KMS-11 (cell line): ENCODE results near the gene CPNE5.

Experiments
- H2AFZ ChIP-seq: fragments of 200-600 bp; sonication (generic); 2 replicates; pipeline ENCODE4 v1.6.1; 2016; ENCODE audit warnings: antibody characterized with exemption, mixed run types, low read depth
- H3K27ac ChIP-seq: fragments of 200-600 bp; sonication (generic); 2 replicates; pipeline ENCODE4 v1.6.1; 2016; ENCODE audit warnings: mild to moderate bottlenecking, mixed run types
- H3K27me3 ChIP-seq: fragments of 200-600 bp; sonication (generic); 2 replicates; pipeline ENCODE4 v1.6.1; 2017; ENCODE audit warnings: mild to moderate bottlenecking, low read depth, mixed run types, moderate library complexity; ENCODE audit not compliant: insufficient read depth
- H3K36me3 ChIP-seq: fragments of 200-600 bp; sonication (generic); 2 replicates; pipeline ENCODE4 v1.6.1; 2017; ENCODE audit warnings: mild to moderate bottlenecking, mixed run types; ENCODE audit not compliant: insufficient read depth
- H3K4me1 ChIP-seq: fragments of 200-600 bp; sonication (generic); 2 replicates; pipeline ENCODE4 v1.6.1; 2016; ENCODE audit warnings: mild to moderate bottlenecking, low read depth, mixed run types; ENCODE audit not compliant: poor library complexity, severe bottlenecking
- H3K4me2 ChIP-seq: fragments of 200-600 bp; sonication (generic); 2 replicates; pipeline ENCODE4 v1.7.0; 2016; ENCODE audit warnings: mild to moderate bottlenecking, mixed run types
- H3K4me3 ChIP-seq: fragments of 200-600 bp; sonication (generic); IDR thresholded peaks from 2 replicates; pipeline ENCODE4 v1.6.1; 2017; ENCODE audit warnings: low read depth, low read length, mixed read lengths; ENCODE audit not compliant: insufficient read depth
- H3K79me2 ChIP-seq: fragments of 200-600 bp; sonication (generic); 2 replicates; pipeline ENCODE4 v1.6.1; 2016; ENCODE audit warnings: low read depth, mixed run types; ENCODE audit not compliant: insufficient read depth
- H3K9ac ChIP-seq: fragments of 200-600 bp; sonication (generic); 2 replicates; pipeline ENCODE4 v1.6.1; 2016; ENCODE audit warnings: mild to moderate bottlenecking, mixed run types
- H4K20me1 ChIP-seq: fragments of 200-600 bp; sonication (generic); 2 replicates; pipeline ENCODE4 v1.6.1; 2016; ENCODE audit warnings: mild to moderate bottlenecking, mixed run types; ENCODE audit not compliant: insufficient read depth
- CTCF ChIP-seq: fragments of 200-600 bp; sonication (generic); conservative IDR thresholded peaks from 2 replicates; pipeline ENCODE4 v1.6.1; 2017; ENCODE audit warnings: low read depth, mild to moderate bottlenecking, antibody characterized with exemption, low read length, moderate library complexity, mixed read lengths

CPNE5 gene

GRCh38 chr6:36779227-36779626 lies 60.0 kb downstream of the CPNE5 start:
- H4K20me1 ChIP-seq: no peaks in the 10 kb centered on the region
- no peak overlapping the region for H3K4me3 ChIP-seq
- no peak overlapping the region for H3K9ac ChIP-seq
- H3K27ac ChIP-seq: no peak overlapping the region
- no peaks in the 10 kb centered on the region for H3K79me2 ChIP-seq
- no peak overlapping the region for H2AFZ ChIP-seq
- H3K4me2 ChIP-seq: no peak overlapping the region
- H3K27me3 ChIP-seq: no peaks in the 10 kb centered on the region; the same call in 1 of the 2 replicates
- no peak for TF ChIP-seq CTCF
- no peaks in the 10 kb centered on the region for H3K36me3 ChIP-seq
- H3K4me1 ChIP-seq: no peaks in the 10 kb centered on the region

- no peak overlapping the region for H3K9ac ChIP-seq
- no peaks in the 10 kb centered on the region; the same call in 1 of the 2 replicates for H3K27me3 ChIP-seq
- no peak overlapping the region for H2AFZ ChIP-seq
- H3K4me2 ChIP-seq: no peak overlapping the region
- no peaks in the 10 kb centered on the region for H3K4me1 ChIP-seq
- H3K27ac ChIP-seq: no peak overlapping the region
- H3K4me3 ChIP-seq: no peak overlapping the region
- no peaks in the 10 kb centered on the region for H4K20me1 ChIP-seq
- H3K36me3 ChIP-seq: no peaks in the 10 kb centered on the region
- H3K79me2 ChIP-seq: no peaks in the 10 kb centered on the region
- no peak for TF ChIP-seq CTCF
Measured at GRCh38 chr6:36777801-36778200, 61.4 kb downstream of the CPNE5 start.

GRCh38 chr6:36776167-36776566 lies 63.1 kb downstream of the CPNE5 start:
- H4K20me1 ChIP-seq: no peaks in the 10 kb centered on the region
- no peaks in the 10 kb centered on the region for H3K36me3 ChIP-seq
- TF ChIP-seq CTCF: no peak
- no peaks in the 10 kb centered on the region for H3K4me1 ChIP-seq
- no peak overlapping the region for H2AFZ ChIP-seq
- H3K27me3 ChIP-seq: no peaks in the 10 kb centered on the region; the same call in 1 of the 2 replicates
- H3K9ac ChIP-seq: no peak overlapping the region
- H3K4me3 ChIP-seq: no peak overlapping the region
- no peak overlapping the region for H3K27ac ChIP-seq
- H3K79me2 ChIP-seq: no peaks in the 10 kb centered on the region
- no peak overlapping the region for H3K4me2 ChIP-seq

GRCh38 chr6:36774331-36774730 lies 64.9 kb downstream of the CPNE5 start:
- H3K4me2 ChIP-seq: no peak overlapping the region
- H3K36me3 ChIP-seq: no peaks in the 10 kb centered on the region
- no peak overlapping the region for H2AFZ ChIP-seq
- no peak overlapping the region for H3K4me3 ChIP-seq
- no peaks in the 10 kb centered on the region; the same call in 1 of the 2 replicates for H3K27me3 ChIP-seq
- H4K20me1 ChIP-seq: no peaks in the 10 kb centered on the region
- TF ChIP-seq CTCF: no peak
- H3K79me2 ChIP-seq: no peaks in the 10 kb centered on the region
- no peak overlapping the region for H3K27ac ChIP-seq
- no peaks in the 10 kb centered on the region for H3K4me1 ChIP-seq
- H3K9ac ChIP-seq: no peak overlapping the region
